HFF-Myc (cell line): Measurements from ENCODE around the gene KIAA1671.

ENCODE experiments used
- DNase-seq: peaks from one replicate; pipeline ENCODE4 v3.0.0-alpha.2; 2011; ENCODE audit warnings: low read depth; ENCODE audit errors: extremely low read depth
- H3K4me3 ChIP-seq: replicated peaks from 2 replicates; pipeline ENCODE4 v1.5.1; 2011; ENCODE audit warnings: low read depth, mild to moderate bottlenecking, control low read depth, low read length
- TF ChIP-seq, protein P1 (sequence below): IDR thresholded peaks from 2 replicates; pipeline ENCODE4 v1.5.1; 2012; ENCODE audit warnings: mild to moderate bottlenecking, low read depth, low read length, control low read depth; ENCODE audit errors: missing control alignments

Gene KIAA1671

DNA sequence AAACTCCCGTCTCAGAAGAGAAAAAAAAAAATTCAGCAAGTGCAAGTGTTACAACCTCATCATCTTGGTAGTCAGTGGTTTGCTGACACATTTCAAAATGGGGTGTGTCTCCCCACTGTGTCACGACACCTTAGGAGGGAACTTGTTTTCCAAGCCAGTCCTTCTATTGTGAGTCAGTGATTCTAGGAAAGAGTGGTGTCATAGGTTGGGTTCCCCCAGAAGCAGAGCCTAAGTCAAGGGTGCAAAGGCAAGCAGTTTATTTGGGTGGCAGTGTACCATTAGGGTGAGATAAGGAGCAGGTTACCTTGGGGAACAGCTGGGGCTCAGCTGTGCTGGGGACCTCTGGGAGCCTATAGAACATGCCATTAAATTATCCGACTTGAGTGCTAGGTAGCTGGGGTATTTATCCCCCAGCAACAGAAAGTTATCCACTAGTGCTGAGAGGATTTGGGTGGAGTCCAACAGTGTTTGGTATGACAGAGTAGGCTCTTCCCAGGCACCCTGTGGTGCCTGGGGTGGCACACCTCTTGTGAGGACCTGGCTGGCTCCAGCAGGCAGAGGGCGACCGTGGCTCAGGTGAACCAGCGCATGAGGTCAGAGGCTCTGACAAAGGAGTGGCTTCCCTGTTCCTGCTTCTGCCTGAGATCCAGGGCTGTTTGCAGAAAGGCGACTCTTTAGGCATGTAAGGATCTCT, 41.7 kb downstream of the KIAA1671 start:
- TF ChIP-seq, protein P1, sequence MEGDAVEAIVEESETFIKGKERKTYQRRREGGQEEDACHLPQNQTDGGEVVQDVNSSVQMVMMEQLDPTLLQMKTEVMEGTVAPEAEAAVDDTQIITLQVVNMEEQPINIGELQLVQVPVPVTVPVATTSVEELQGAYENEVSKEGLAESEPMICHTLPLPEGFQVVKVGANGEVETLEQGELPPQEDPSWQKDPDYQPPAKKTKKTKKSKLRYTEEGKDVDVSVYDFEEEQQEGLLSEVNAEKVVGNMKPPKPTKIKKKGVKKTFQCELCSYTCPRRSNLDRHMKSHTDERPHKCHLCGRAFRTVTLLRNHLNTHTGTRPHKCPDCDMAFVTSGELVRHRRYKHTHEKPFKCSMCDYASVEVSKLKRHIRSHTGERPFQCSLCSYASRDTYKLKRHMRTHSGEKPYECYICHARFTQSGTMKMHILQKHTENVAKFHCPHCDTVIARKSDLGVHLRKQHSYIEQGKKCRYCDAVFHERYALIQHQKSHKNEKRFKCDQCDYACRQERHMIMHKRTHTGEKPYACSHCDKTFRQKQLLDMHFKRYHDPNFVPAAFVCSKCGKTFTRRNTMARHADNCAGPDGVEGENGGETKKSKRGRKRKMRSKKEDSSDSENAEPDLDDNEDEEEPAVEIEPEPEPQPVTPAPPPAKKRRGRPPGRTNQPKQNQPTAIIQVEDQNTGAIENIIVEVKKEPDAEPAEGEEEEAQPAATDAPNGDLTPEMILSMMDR = no peak
- no peak overlapping the region for H3K4me3 ChIP-seq
- DNase-seq = no peak

- no peak overlapping the region for H3K4me3 ChIP-seq
- DNase-seq = no peak
- TF ChIP-seq, protein P1 = no peak
Measured at GRCh38 chr22:24995649-24996180, 43.2 kb downstream of the KIAA1671 start.

DNA sequence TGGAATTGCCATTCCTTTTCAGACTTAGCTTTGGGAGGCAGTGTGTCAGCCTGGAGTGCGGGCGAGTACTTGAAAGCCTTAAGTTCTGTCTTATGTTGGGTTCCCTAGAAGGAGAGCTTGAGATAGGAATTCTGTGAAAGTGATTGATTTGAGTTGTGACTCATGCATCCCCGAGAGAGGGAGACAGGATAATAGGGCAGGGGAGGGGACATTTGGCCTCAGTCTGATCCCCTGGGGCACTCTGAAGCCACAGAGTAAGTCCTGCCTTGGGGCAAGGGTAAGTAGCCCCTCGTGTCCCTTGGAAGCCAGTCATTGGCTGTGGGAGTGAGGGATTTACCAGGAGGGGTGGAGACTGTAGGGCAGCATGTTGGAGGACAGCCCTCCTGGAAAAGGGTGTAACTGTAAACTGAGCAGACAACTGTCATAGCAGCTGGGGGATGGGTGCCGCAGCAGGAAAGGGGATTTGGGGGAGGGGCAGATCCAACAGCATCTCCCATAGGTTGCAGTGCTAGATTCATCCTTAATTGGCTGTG, 44.0 kb downstream of the KIAA1671 start:
- no peak for DNase-seq
- TF ChIP-seq, protein P1 = no peak
- H3K4me3 ChIP-seq = no peak overlapping the region

DNA sequence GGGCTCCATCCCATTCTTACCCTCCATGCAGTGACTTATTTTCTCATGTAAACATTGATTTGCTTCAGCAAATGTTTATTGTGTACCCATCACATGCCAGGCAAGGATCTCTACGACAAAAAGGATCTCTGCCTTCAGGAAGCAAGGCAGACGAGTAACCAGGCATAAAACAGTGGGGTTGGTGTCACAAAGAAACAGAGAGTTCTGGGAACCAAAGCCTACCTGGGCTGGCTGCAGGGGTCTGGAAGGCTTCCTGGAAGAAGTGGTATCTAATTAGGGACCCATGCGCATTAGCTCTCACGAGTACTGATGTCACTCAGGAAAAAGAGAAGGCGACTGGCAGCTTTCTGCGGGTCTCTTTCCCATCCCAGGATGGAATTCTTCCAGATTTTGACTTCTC, 44.5 kb downstream of the KIAA1671 start:
- H3K4me3 ChIP-seq = no peak overlapping the region
- DNase-seq = no peak
- TF ChIP-seq, protein P1 = no peak

GRCh38 chr22:25000686-25001085, 48.2 kb downstream of the KIAA1671 start:
- H3K4me3 ChIP-seq = no peak overlapping the region
- no peak for DNase-seq
- TF ChIP-seq, protein P1 = no peak

GRCh38 chr22:25002241-25002985, 49.9 kb downstream of the KIAA1671 start:
- no peak for DNase-seq
- no peak overlapping the region for H3K4me3 ChIP-seq
- TF ChIP-seq, protein P1 = no peak
